ENCODE results near the gene NAPB. TPM values are rescaled to one million over a fixed set of nuclear protein-coding genes. Genes with fewer than 3 reads are reported as not detected.

Gene NAPB
- total and polyA plus RNA-seq, 8 donors = 2.3 to 11.7 (median 4.2) TPM

GRCh38 chr20:23347791-23348190 is 73.5 kb downstream of the NAPB start:
- H3K27ac ChIP-seq = no peak overlapping the region
- 78 to 87% methylated on average over 6 of the region's 6 CpGs for WGBS, 2 donors
- H3K36me3 ChIP-seq = no peaks in the 10 kb centered on the region
- TF ChIP-seq CTCF (IDR thresholded peaks at IDR 0.05) = no peak
- intact Hi-C loops (cut with DNase I) = loop anchor here in 1 of 3 donors (10.0 kb wide), 1 partner anchor 653 kb away; no protein-coding TSS in a partner anchor
- no peak overlapping the region for H3K4me3 ChIP-seq
- DNase-seq = no peak
- H3K4me1 ChIP-seq = peaks cover 6 to 15% (median 11%) of the 10 kb centered on the region in 3 donors
- no peaks in the 10 kb centered on the region for H3K27me3 ChIP-seq
- H3K9me3 ChIP-seq = no peaks in the 10 kb centered on the region
- no peak for ATAC-seq
- no peak for FAIRE-seq

GRCh38 chr20:23346002-23346401 is 75.3 kb downstream of the NAPB start:
- H3K36me3 ChIP-seq = no peaks in the 10 kb centered on the region
- peaks cover 0 to 6% (median 4%) of the 10 kb centered on the region in 3 donors for H3K4me1 ChIP-seq
- H3K9me3 ChIP-seq = no peaks in the 10 kb centered on the region
- no peak for TF ChIP-seq CTCF (IDR thresholded peaks at IDR 0.05)
- H3K27ac ChIP-seq = no peak overlapping the region
- no peak overlapping the region for H3K4me3 ChIP-seq
- ATAC-seq (no peak), DNase-seq (no peak), FAIRE-seq (no peak)
- intact Hi-C loops (cut with DNase I) = loop anchor here in 1 of 3 donors (10.0 kb wide), 1 partner anchor 651 kb away; no protein-coding TSS in a partner anchor
- H3K27me3 ChIP-seq = no peaks in the 10 kb centered on the region
- WGBS, 2 donors = 76 to 87% methylated on average over 4 of the region's 4 CpGs

- ATAC-seq (no peak), FAIRE-seq (no peak), DNase-seq (no peak)
- intact Hi-C loops (cut with DNase I) = loop anchor here in 1 of 3 donors (10.0 kb wide), 1 partner anchor 650 kb away; no protein-coding TSS in a partner anchor
- Histone ChIP-seq H3K4me1 (peaks cover 0 to 4% (median 3%) of the 10 kb centered on the region in 3 donors), H3K27ac (no peak overlapping the region), H3K36me3 (no peaks in the 10 kb centered on the region), H3K9me3 (no peaks in the 10 kb centered on the region), H3K4me3 (no peak overlapping the region), H3K27me3 (no peaks in the 10 kb centered on the region)
- 38 to 47% methylated on average over 5 of the region's 5 CpGs for WGBS, 2 donors
- no peak for TF ChIP-seq CTCF (IDR thresholded peaks at IDR 0.05)
Observed at GRCh38 chr20:23344336-23344735, 77.0 kb downstream of the NAPB start.

- no peaks in the 10 kb centered on the region for H3K36me3 ChIP-seq
- WGBS, 2 donors = 91 to 96% methylated on average over 1 of the region's 1 CpG
- H3K27ac ChIP-seq = no peak overlapping the region
- ATAC-seq = no peak
- FAIRE-seq = no peak
- H3K27me3 ChIP-seq = no peaks in the 10 kb centered on the region
- no peak for TF ChIP-seq CTCF (IDR thresholded peaks at IDR 0.05)
- no peak overlapping the region for H3K4me3 ChIP-seq
- intact Hi-C loops (cut with DNase I) = loop anchor here in 1 of 3 donors (10.0 kb wide), 1 partner anchor 649 kb away; no protein-coding TSS in a partner anchor
- DNase-seq = no peak
- H3K4me1 ChIP-seq = no peaks in the 10 kb centered on the region
- no peaks in the 10 kb centered on the region for H3K9me3 ChIP-seq
Observed at GRCh38 chr20:23343590-23343989, 77.7 kb downstream of the NAPB start.

- 46 to 70% methylated on average over 2 of the region's 2 CpGs for WGBS, 2 donors
- FAIRE-seq = no peak
- no peak for ATAC-seq
- H3K4me1 ChIP-seq = no peaks in the 10 kb centered on the region
- H3K27me3 ChIP-seq = no peaks in the 10 kb centered on the region
- H3K27ac ChIP-seq = no peak overlapping the region
- no peak overlapping the region for H3K4me3 ChIP-seq
- H3K9me3 ChIP-seq = no peaks in the 10 kb centered on the region
- no peak for DNase-seq
- intact Hi-C loops (cut with DNase I) = loop anchor here in 1 of 3 donors (10.0 kb wide), 1 partner anchor 646 kb away; no protein-coding TSS in a partner anchor
- TF ChIP-seq CTCF (IDR thresholded peaks at IDR 0.05) = no peak
- no peaks in the 10 kb centered on the region for H3K36me3 ChIP-seq
Observed at GRCh38 chr20:23341073-23341472, 80.2 kb downstream of the NAPB start.
